Measurements from ENCODE around the gene CNDP1.

Gene CNDP1

GRCh38 chr18:74539289-74539688, 5.0 kb downstream of the CNDP1 start:
- Histone ChIP-seq H3K9me3 (ENCODE audit: insufficient read depth, low read depth, low read length) (no peaks in the 10 kb centered on the region), H2AK5ac (ENCODE audit: low read length) (no peak overlapping the region), H3K4me3 (ENCODE audit: low read depth, low read length) (no peak overlapping the region), H2BK12ac (ENCODE audit: low read length) (no peak overlapping the region), H3K14ac (ENCODE audit: low read length) (no peak overlapping the region), H3K27ac (ENCODE audit: low read depth, low read length) (no peak overlapping the region), H3K4me1 (ENCODE audit: control insufficient read depth in 1 of 2, insufficient read depth in 2 of 2, low read length in 2 of 2) (peaks cover 8 to 9% of the 10 kb centered on the region in 2 experiments), H2AFZ (ENCODE audit: insufficient read depth, low read length, poor library complexity) (no peak overlapping the region), H3K9ac (ENCODE audit: low read length) (no peak overlapping the region), H4K91ac (ENCODE audit: low read depth, low read length) (no peak overlapping the region), H3K79me1 (ENCODE audit: low read length) (no peaks in the 10 kb centered on the region), H2BK5ac (ENCODE audit: low read depth, low read length, poor library complexity) (no peak overlapping the region), H3K27me3 (ENCODE audit: insufficient read depth, low read length) (no peaks in the 10 kb centered on the region), H4K8ac (ENCODE audit: low read depth, low read length) (no peak overlapping the region), H3K23ac (ENCODE audit: low read length) (no peak overlapping the region), H3K4ac (ENCODE audit: low read depth, low read length) (no peak overlapping the region), H2BK120ac (ENCODE audit: insufficient read depth, low read length, poor library complexity) (no peak overlapping the region), H4K12ac (ENCODE audit: low read depth, low read length) (no peak overlapping the region), H3K79me2 (ENCODE audit: control insufficient read depth, insufficient read depth, low read length, poor library complexity) (no peaks in the 10 kb centered on the region), H3K36me3 (ENCODE audit: control insufficient read depth in 1 of 2, insufficient read depth in 2 of 2, low read length in 2 of 2) (no peaks in the 10 kb centered on the region), H3K4me2 (ENCODE audit: low read length) (no peak overlapping the region), H3K18ac (ENCODE audit: low read length) (no peak overlapping the region)
- WGBS (ENCODE audit: extremely low coverage, insufficient coverage, insufficient read length) = no CpG with 5 or more reads among the region's 11 CpGs
- no peak for DNase-seq

GRCh38 chr18:74540652-74541421, 6.5 kb downstream of the CNDP1 start:
- H3K9ac ChIP-seq (ENCODE audit: low read length) = no peak overlapping the region
- H4K8ac ChIP-seq (ENCODE audit: low read depth, low read length) = no peak overlapping the region
- H3K79me1 ChIP-seq (ENCODE audit: low read length) = no peaks in the 10 kb centered on the region
- peaks cover 8 to 9% of the 10 kb centered on the region in 2 experiments for H3K4me1 ChIP-seq (ENCODE audit: control insufficient read depth in 1 of 2, insufficient read depth in 2 of 2, low read length in 2 of 2)
- no peak overlapping the region for H3K4ac ChIP-seq (ENCODE audit: low read depth, low read length)
- no peak overlapping the region for H3K27ac ChIP-seq (ENCODE audit: low read depth, low read length)
- H2AFZ ChIP-seq (ENCODE audit: insufficient read depth, low read length, poor library complexity) = no peak overlapping the region
- H3K4me2 ChIP-seq (ENCODE audit: low read length) = no peak overlapping the region
- no peak overlapping the region for H2BK5ac ChIP-seq (ENCODE audit: low read depth, low read length, poor library complexity)
- no peak overlapping the region for H4K12ac ChIP-seq (ENCODE audit: low read depth, low read length)
- WGBS (ENCODE audit: extremely low coverage, insufficient coverage, insufficient read length) = no CpG with 5 or more reads among the region's 20 CpGs
- no peaks in the 10 kb centered on the region for H3K27me3 ChIP-seq (ENCODE audit: insufficient read depth, low read length)
- H2AK5ac ChIP-seq (ENCODE audit: low read length) = no peak overlapping the region
- no peak overlapping the region for H3K14ac ChIP-seq (ENCODE audit: low read length)
- H3K4me3 ChIP-seq (ENCODE audit: low read depth, low read length) = no peak overlapping the region
- H2BK12ac ChIP-seq (ENCODE audit: low read length) = no peak overlapping the region
- no peak overlapping the region for H3K23ac ChIP-seq (ENCODE audit: low read length)
- no peak overlapping the region for H3K18ac ChIP-seq (ENCODE audit: low read length)
- H2BK120ac ChIP-seq (ENCODE audit: insufficient read depth, low read length, poor library complexity) = no peak overlapping the region
- no peaks in the 10 kb centered on the region for H3K36me3 ChIP-seq (ENCODE audit: control insufficient read depth in 1 of 2, insufficient read depth in 2 of 2, low read length in 2 of 2)
- H3K9me3 ChIP-seq (ENCODE audit: insufficient read depth, low read depth, low read length) = no peaks in the 10 kb centered on the region
- H3K79me2 ChIP-seq (ENCODE audit: control insufficient read depth, insufficient read depth, low read length, poor library complexity) = no peaks in the 10 kb centered on the region
- H4K91ac ChIP-seq (ENCODE audit: low read depth, low read length) = no peak overlapping the region
- DNase-seq = peak in 1 of 2 donors; percentile 8

GRCh38 chr18:74541703-74542555, 7.6 kb downstream of the CNDP1 start:
- no peak overlapping the region for H3K4me2 ChIP-seq (ENCODE audit: low read length)
- no peaks in the 10 kb centered on the region for H3K79me1 ChIP-seq (ENCODE audit: low read length)
- H3K14ac ChIP-seq (ENCODE audit: low read length) = no peak overlapping the region
- no CpG with 5 or more reads among the region's 15 CpGs for WGBS (ENCODE audit: extremely low coverage, insufficient coverage, insufficient read length)
- H3K36me3 ChIP-seq (ENCODE audit: control insufficient read depth in 1 of 2, insufficient read depth in 2 of 2, low read length in 2 of 2) = no peaks in the 10 kb centered on the region
- H4K12ac ChIP-seq (ENCODE audit: low read depth, low read length) = no peak overlapping the region
- H4K8ac ChIP-seq (ENCODE audit: low read depth, low read length) = no peak overlapping the region
- no peaks in the 10 kb centered on the region for H3K79me2 ChIP-seq (ENCODE audit: control insufficient read depth, insufficient read depth, low read length, poor library complexity)
- no peak overlapping the region for H4K91ac ChIP-seq (ENCODE audit: low read depth, low read length)
- no peak overlapping the region for H3K23ac ChIP-seq (ENCODE audit: low read length)
- peak; percentile 99 to 100 for DNase-seq
- H2AFZ ChIP-seq (ENCODE audit: insufficient read depth, low read length, poor library complexity) = no peak overlapping the region
- no peak overlapping the region for H3K27ac ChIP-seq (ENCODE audit: low read depth, low read length)
- H3K4me1 ChIP-seq (ENCODE audit: control insufficient read depth in 1 of 2, insufficient read depth in 2 of 2, low read length in 2 of 2) = peaks cover 8 to 9% of the 10 kb centered on the region in 2 experiments
- peaks cover 7% of the 10 kb centered on the region for H3K9me3 ChIP-seq (ENCODE audit: insufficient read depth, low read depth, low read length)
- H2BK120ac ChIP-seq (ENCODE audit: insufficient read depth, low read length, poor library complexity) = no peak overlapping the region
- H3K9ac ChIP-seq (ENCODE audit: low read length) = no peak overlapping the region
- no peak overlapping the region for H2BK5ac ChIP-seq (ENCODE audit: low read depth, low read length, poor library complexity)
- H2AK5ac ChIP-seq (ENCODE audit: low read length) = no peak overlapping the region
- no peak overlapping the region for H2BK12ac ChIP-seq (ENCODE audit: low read length)
- no peaks in the 10 kb centered on the region for H3K27me3 ChIP-seq (ENCODE audit: insufficient read depth, low read length)
- no peak overlapping the region for H3K4me3 ChIP-seq (ENCODE audit: low read depth, low read length)
- H3K4ac ChIP-seq (ENCODE audit: low read depth, low read length) = no peak overlapping the region
- H3K18ac ChIP-seq (ENCODE audit: low read length) = no peak overlapping the region

- no CpG with 5 or more reads among the region's 8 CpGs for WGBS (ENCODE audit: extremely low coverage, insufficient coverage, insufficient read length)
- Histone ChIP-seq H3K79me1 (ENCODE audit: low read length) (no peaks in the 10 kb centered on the region), H2AK5ac (ENCODE audit: low read length) (no peak overlapping the region), H4K12ac (ENCODE audit: low read depth, low read length) (no peak overlapping the region), H4K8ac (ENCODE audit: low read depth, low read length) (no peak overlapping the region), H3K4me2 (ENCODE audit: low read length) (no peak overlapping the region), H4K91ac (ENCODE audit: low read depth, low read length) (no peak overlapping the region), H3K4ac (ENCODE audit: low read depth, low read length) (no peak overlapping the region), H3K23ac (ENCODE audit: low read length) (no peak overlapping the region), H3K27me3 (ENCODE audit: insufficient read depth, low read length) (no peaks in the 10 kb centered on the region), H2BK120ac (ENCODE audit: insufficient read depth, low read length, poor library complexity) (no peak overlapping the region), H3K36me3 (ENCODE audit: control insufficient read depth in 1 of 2, insufficient read depth in 2 of 2, low read length in 2 of 2) (no peaks in the 10 kb centered on the region), H3K9me3 (ENCODE audit: insufficient read depth, low read depth, low read length) (peaks cover 14% of the 10 kb centered on the region), H2AFZ (ENCODE audit: insufficient read depth, low read length, poor library complexity) (no peak overlapping the region), H3K4me3 (ENCODE audit: low read depth, low read length) (no peak overlapping the region), H2BK5ac (ENCODE audit: low read depth, low read length, poor library complexity) (no peak overlapping the region), H3K27ac (ENCODE audit: low read depth, low read length) (no peak overlapping the region), H3K4me1 (ENCODE audit: control insufficient read depth in 1 of 2, insufficient read depth in 2 of 2, low read length in 2 of 2) (peaks cover 8 to 9% of the 10 kb centered on the region in 2 experiments), H3K18ac (ENCODE audit: low read length) (no peak overlapping the region), H3K14ac (ENCODE audit: low read length) (no peak overlapping the region), H3K79me2 (ENCODE audit: control insufficient read depth, insufficient read depth, low read length, poor library complexity) (no peaks in the 10 kb centered on the region), H3K9ac (ENCODE audit: low read length) (no peak overlapping the region), H2BK12ac (ENCODE audit: low read length) (no peak overlapping the region)
- DNase-seq = no peak
Measured at GRCh38 chr18:74544898-74545297, 10.6 kb downstream of the CNDP1 start.
